ENCODE measurements around the gene NREP.

Gene NREP

DNA sequence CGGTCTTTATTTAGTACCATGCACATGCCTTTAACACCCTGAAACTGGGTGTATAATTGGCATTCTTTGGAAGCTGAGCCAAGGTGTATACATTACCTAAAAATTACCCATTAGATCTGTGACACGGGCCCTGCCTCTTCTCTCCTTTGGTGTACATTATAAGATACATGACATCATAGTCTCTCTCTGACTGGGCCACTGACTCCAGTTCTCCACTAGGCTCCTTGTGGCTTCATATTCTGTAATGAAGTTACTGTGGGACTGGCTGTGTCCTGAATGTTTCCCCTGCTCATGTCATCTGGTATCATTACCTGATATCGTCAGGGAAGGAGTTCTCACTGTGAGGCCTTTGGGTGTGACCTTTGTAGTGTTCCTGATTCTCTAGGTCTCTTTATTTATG lies 65.5 kb downstream of the NREP start:
- no peak for DNase-seq

DNA sequence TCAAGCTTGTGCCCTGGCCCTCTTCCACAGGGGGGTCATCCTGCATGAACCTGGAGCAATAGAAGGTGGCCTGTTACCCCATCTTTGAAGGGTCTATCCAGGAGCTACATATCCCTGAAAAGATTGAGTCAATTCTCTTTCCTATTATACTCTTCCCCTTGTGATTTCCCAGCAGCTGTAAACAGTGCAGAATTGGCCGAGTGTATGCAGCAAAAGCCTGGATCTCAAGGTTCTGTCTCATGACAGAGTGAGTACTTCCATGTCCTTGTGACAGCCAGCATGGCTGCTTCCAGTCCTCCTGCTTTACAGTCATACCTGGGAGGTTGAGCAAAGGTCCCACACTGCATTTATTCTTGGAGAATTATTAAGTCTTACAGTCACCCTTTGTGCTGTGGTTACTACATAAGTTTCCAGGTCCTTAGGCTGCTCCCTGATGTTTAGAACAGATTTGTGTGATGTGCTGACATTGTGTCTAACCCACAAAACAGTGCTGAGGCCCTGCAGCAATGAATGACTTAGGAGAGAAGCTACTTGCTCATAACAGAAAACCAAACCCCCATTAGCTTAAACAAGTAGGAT lies 67.5 kb downstream of the NREP start:
- no peak for DNase-seq

DNA sequence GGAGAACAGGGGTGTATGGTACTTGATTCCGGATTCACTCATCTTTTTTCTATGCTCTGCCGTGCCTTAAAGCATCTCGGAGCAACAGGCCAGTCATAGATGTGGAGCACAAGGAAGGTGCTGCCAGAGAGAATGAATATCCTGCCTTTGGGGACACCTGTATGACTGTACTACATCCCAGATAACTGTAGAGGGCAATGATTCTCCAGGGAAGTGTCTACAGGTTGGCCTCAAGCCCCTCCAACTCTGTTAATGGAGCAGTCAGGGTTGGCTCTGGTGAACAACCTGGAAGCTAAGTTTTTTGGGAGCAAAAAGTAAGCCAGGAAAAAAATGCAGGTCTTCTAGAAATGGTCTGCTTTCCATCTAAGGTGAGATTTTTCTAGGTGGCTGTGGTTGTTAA lies 71.0 kb downstream of the NREP start:
- no peak for DNase-seq

DNA sequence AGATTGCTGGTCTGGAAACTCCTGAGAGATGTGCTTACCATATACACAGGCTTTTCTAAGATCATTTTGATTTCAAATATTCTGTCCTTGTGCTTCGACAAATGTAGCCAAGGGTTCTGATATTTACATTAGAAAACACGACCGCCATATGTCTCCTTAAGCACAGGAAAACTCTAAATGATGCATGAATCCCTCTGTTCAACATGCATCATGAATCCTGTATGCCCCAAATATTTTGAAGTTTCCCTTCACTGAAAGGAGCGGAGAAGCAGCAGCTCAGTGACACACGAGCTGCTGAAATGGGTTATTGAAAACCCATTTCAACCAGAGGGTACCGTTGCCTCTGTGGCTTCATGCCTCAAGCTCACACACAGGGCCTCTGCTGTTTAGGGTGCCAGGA lies 74.4 kb downstream of the NREP start:
- no peak for DNase-seq

DNA sequence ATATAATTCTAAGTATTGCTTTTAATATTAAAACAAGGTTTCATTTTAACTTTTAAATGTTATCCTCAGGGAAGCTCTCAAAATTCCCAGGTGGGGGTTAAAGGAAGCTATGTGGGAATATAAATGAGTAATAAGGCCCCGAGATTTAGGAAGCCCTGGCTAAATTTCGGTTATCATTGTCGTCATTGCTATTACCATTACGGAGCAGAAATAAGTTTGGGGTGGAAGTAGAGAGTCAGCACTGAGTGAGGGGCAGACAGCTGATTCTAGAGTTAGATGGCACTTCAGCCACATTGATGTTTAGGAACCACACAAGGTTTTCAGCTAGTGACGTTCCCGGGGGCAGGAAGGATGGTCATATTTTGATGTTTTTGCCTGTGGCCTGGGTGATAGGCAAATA lies 74.9 kb downstream of the NREP start:
- no peak for DNase-seq

DNA sequence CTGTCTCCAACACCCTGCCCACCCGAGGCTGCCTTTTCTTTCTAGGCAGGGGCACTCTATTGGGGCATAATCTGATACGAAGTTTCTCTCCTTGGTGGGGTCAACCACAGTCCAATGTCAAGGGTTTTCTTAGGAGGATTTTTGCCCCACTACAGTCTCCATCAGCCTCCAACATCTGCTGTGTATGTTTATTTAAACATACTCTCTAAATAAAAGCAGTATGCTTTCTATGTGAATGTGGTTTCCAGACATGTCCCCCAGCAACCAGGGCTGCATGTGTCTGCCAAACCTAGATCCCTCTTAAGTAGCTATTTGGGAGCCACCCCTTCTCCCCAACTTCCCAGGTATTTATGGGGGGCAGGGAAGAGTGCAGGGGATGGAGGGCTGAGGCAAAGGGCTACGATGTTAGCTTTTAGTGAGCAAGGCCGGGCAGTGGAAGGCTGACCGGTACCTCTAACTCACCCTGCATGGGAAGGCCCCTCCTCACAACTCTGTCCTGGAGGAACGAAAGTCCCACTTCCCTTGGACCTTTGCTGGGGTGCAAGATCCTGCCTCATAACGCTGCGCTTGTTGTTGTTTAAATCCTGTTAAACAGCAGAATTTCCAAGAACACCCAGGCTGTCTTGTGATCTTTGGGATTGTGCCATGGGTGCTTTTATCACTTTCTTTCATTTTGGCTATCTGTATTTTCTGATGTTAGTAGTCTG lies 75.4 kb downstream of the NREP start:
- no peak for DNase-seq

DNA sequence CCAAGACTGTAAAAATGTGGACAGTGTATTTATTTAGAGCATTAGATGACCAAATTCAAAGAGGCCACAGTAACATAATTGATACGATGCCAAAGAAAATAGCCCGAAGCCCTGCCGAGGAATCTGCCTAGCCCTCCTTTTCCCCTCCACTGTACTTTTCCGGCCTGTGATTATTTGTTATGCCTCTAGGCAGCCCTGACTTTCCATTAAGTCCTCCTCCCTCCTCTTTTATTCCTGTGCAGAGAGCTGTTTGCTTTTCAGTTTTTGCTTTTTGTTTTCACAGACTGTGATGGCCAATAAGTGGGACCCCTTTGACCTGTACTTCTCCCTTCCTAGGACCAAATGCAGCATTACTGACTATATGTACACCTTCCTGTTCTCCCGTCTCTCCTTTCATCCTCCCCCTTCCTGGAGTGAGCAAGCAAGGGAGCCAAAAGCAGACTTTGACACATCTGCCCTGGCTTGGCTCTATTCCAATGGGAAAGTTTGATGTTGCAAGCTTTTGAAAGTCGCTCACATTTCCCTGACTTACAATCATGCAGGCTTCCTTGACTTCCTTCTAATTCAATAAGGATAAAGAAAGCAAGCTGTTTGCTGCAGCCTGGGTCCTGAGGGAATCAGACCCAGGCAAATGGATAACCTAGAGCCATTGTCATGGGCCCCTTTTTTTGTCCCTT lies 76.1 kb downstream of the NREP start:
- DNase-seq: no peak

DNA sequence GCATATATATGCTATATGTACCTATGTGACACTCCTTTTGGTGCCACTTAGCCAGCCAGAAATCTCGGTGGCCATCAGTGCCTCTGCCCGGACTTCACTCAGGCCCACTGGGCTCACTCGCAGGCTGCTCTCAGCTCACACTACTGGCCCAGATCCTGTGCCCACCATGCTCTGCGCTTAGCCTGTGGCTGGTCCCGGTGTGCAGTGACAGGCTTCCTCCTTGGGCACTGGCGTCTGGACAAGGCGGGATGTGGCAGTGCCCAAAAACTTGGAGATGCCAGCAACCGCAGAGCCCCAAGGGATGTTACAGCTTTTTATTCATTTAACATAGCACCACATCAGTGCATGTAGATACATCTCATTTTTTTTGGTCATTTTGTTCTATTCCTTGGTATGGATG lies 77.4 kb downstream of the NREP start:
- no peak for DNase-seq
